GM18868 (cell line): ENCODE results near the gene CD7.

Experiments used
- ATAC-seq: cut with Tn5 transposase; IDR thresholded peaks from one replicate; pipeline ENCODE4 v1.9.1; 2021; ENCODE audit warnings: mild to moderate bottlenecking, moderate library complexity; ENCODE audit not compliant: unreplicated experiment

The CD7 gene

GRCh38 chr17:82266142-82266541 lies 51.3 kb downstream of the CD7 start:
- ATAC-seq, result no peak
